Measurements from ENCODE around the gene RALY.

DNA sequence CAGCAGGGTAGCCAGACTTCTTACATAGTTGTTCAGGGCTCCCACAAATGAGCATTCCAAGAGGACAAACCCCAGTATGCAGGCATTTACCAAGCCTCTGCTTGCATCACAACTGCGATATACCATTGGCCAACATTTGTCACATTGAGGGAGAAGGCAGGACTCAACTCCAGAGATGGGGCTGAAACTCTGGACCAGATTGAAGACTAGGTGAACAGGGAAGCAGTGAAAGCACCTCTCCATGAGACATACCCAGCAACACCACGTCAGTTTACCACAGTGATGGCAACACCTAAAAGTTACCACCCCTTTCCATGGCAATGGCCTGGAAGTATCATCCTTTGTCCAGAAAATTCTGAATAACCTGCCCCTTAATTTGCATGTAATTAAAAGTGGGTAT is 7.9 kb upstream of the RALY start:
- TF ChIP-seq POLR2A (IDR thresholded peaks at IDR 0.05): no peak
- TF ChIP-seq, protein P1, sequence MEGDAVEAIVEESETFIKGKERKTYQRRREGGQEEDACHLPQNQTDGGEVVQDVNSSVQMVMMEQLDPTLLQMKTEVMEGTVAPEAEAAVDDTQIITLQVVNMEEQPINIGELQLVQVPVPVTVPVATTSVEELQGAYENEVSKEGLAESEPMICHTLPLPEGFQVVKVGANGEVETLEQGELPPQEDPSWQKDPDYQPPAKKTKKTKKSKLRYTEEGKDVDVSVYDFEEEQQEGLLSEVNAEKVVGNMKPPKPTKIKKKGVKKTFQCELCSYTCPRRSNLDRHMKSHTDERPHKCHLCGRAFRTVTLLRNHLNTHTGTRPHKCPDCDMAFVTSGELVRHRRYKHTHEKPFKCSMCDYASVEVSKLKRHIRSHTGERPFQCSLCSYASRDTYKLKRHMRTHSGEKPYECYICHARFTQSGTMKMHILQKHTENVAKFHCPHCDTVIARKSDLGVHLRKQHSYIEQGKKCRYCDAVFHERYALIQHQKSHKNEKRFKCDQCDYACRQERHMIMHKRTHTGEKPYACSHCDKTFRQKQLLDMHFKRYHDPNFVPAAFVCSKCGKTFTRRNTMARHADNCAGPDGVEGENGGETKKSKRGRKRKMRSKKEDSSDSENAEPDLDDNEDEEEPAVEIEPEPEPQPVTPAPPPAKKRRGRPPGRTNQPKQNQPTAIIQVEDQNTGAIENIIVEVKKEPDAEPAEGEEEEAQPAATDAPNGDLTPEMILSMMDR (IDR thresholded peaks at IDR 0.05): no peak
- no peak for TF ChIP-seq POLR2AphosphoS5 (IDR thresholded peaks at IDR 0.05; ENCODE audit: insufficient read depth in 1 of 2, low read depth in 1 of 2)
